ENCODE results near the gene NTN4. TPM values are rescaled to one million over a fixed set of nuclear protein-coding genes. Genes with fewer than 3 reads are reported as not detected.
"Not testable (repeated sequence)": the region's sequence is repeated elsewhere in the genome, so short reads cannot be mapped to it uniquely, and the experiment has no call there.

Gene NTN4
- total RNA-seq, 1 donor from 2014 or later: 120 TPM

DNA sequence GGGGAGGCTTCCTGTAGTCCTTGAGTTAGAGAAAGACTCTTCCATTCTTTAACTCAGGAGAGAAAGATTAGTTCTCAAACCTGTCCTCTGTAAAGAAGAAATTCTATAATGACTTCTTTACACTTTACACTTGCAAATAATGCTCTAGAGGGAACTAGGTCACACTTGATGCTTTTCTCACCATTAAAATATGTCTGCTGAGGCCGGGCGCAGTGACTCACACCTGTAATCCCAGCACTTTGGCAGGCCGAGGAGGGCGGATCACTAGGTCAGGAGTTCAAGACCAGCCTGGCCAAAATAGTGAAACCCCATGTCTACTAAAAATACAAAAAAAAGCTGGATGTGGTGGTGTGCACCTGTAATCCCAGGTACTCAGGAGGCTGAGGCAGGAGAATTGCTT is 6.3 kb downstream of the NTN4 start:
- TF ChIP-seq, protein P1, sequence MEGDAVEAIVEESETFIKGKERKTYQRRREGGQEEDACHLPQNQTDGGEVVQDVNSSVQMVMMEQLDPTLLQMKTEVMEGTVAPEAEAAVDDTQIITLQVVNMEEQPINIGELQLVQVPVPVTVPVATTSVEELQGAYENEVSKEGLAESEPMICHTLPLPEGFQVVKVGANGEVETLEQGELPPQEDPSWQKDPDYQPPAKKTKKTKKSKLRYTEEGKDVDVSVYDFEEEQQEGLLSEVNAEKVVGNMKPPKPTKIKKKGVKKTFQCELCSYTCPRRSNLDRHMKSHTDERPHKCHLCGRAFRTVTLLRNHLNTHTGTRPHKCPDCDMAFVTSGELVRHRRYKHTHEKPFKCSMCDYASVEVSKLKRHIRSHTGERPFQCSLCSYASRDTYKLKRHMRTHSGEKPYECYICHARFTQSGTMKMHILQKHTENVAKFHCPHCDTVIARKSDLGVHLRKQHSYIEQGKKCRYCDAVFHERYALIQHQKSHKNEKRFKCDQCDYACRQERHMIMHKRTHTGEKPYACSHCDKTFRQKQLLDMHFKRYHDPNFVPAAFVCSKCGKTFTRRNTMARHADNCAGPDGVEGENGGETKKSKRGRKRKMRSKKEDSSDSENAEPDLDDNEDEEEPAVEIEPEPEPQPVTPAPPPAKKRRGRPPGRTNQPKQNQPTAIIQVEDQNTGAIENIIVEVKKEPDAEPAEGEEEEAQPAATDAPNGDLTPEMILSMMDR (conservative IDR thresholded peaks at IDR 0.05; ENCODE audit: low read depth, low read length): no peak
- no peak overlapping the region for H3K4me3 ChIP-seq (ENCODE audit: low read depth, low read length)
- no peak for DNase-seq (ENCODE audit: low read depth)

DNA sequence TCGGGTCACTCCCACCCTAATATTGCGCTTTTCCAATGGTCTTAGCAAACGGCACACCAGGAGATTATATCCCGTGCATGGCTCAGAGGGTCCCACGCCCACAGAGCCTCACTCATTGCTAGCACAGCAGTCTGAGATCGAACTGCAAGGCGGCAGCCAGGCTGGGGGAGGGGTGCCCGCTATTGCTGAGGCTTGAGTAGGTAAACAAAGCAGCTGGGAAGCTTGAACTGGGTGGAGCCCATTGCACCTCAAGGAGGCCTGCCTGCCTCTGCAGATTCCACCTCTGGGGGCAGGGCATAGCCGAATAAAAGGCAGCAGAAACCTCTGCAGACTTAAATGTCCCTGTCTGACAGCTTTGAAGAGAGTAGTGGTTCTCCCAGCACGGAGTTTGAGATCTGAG is 15.1 kb downstream of the NTN4 start:
- H3K4me3 ChIP-seq (ENCODE audit: low read depth, low read length); DNase-seq (ENCODE audit: low read depth): not testable (repeated sequence)

DNA sequence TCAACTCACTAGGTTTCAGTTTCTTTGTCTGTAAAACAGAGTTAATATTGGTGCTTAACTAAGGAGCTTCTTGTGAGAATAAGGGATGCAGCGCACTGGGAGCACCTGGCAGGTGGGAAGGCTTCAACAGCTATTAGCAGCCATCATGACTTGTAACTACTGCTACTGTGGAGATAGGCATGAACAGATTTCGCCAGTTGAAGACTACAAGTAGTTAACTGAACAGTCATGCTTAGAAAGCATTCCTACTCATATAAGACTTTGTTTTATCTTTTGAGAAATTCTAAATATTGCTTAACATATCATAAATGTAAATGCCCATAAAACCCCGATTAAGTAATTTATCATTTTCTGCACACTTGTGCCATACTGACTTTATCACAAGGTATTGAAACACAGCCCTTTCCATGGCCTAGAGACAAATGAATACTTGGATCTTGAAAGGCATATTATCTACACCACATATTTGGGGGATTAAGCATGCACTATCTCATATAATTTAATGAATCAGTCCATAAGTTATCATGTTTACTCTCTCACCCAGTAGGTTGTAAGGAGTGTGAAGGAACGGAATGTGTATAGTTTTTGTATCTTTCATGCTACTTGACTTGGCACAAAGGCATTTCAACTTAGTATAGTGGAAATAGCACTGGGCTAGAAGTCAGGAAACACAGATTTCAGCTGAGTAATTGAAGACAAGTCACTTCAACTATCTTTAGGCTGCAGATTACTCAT is 16.1 kb downstream of the NTN4 start:
- no peak for DNase-seq (ENCODE audit: low read depth)

DNA sequence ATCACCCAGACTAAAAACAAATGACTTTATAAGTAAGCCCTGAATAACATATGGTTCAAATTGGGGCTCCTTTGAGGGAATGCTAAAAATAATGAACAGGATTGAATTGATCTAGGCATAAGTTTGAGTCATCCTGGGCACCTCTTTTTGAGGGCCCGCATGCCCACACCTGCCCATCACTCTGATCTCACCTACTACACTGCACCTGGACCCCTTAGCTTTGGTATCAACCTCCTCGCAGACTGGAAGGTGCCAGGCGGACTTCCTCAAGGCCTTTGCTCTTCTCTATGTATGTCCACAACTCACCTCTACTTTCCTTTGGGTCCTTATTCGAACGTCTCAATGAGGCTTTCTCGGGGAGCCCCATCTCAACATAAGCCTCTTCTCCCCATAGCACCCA is 17.2 kb downstream of the NTN4 start:
- DNase-seq (ENCODE audit: low read depth): no peak
- no peak overlapping the region for H3K4me3 ChIP-seq (ENCODE audit: low read depth, low read length)
- TF ChIP-seq, protein P1 (conservative IDR thresholded peaks at IDR 0.05; ENCODE audit: low read depth, low read length): no peak

More for the DNA sequence above, 16.1 kb downstream of the NTN4 start:
- TF ChIP-seq, protein P1 (conservative IDR thresholded peaks at IDR 0.05; ENCODE audit: low read depth, low read length): no peak
- no peak overlapping the region for H3K4me3 ChIP-seq (ENCODE audit: low read depth, low read length)

DNA sequence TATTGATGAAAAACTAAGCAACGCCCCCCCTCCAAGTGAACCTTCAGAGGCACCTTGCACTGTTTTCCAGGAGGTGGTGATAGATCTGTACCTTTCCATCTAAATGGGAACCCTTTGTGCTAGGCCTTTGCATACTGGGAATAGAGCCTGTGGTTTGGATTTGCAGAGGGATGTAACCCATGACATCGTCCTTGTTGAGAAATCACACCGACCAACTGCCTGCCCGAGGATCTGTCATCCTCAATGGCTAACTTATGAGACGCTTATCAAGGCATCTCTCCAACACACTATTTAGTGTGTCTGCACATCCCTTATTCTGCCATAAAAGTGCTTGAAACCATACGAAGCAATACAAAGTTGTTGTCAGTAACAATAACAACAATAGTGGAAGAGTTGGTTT is 22.9 kb downstream of the NTN4 start:
- no peak overlapping the region for H3K4me3 ChIP-seq (ENCODE audit: low read depth, low read length)
- TF ChIP-seq, protein P1 (conservative IDR thresholded peaks at IDR 0.05; ENCODE audit: low read depth, low read length): no peak
- DNase-seq (ENCODE audit: low read depth): no peak

DNA sequence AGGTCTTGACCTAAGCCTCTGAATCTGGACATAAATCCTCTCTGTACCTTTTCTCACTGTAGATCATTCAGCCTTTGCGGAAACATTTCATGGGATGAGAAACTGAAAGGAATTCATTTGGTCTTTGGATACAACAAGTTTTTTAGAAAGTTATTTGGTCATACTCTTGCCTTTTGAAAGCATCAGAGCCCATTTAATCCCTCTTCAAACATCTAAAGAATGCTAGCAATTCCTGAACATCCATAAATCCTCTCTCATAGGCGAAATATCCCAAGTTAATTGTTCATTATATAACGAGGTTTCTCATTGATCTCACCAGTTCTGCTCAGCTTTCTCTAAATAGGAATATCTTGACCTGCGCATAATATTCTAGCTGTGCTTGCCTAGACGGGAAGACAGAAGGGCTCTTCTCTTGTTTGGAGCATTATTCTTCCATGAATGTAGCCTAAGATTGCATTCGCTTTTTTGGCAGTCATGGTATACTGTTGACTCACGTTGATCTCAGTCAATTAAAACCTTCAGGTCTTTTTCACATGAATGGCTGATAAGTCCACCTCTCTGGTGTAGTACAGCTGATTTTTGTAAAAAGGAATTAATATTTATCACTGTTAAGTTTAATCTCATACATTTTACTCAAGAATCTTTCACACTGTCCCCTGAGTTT is 24.1 kb downstream of the NTN4 start:
- TF ChIP-seq, protein P1 (conservative IDR thresholded peaks at IDR 0.05; ENCODE audit: low read depth, low read length): no peak
- no peak overlapping the region for H3K4me3 ChIP-seq (ENCODE audit: low read depth, low read length)
- no peak for DNase-seq (ENCODE audit: low read depth)

DNA sequence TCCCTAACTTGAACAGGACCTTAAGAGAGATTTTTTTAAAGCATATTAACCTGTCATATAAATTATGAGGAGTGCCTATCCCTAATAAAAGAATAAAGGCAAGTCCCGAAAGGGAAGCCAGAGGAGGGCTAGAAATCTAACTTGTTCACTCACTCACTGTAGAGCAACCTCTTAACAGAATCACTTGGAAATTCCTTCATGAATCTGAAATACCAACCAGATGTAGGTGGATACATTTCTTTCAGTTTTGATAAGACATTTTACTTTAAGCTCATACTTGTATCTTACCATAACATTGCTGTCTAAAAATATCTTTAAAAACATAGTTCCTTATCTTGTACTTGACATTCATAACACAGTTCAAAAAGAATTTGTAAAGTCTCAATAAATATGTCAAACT is 25.7 kb downstream of the NTN4 start:
- no peak overlapping the region for H3K4me3 ChIP-seq (ENCODE audit: low read depth, low read length)
- DNase-seq (ENCODE audit: low read depth): no peak
- TF ChIP-seq, protein P1 (conservative IDR thresholded peaks at IDR 0.05; ENCODE audit: low read depth, low read length): no peak

All from epithelial cell of proximal tubule (primary cell).